ENCODE measurements around the gene RIMKLA. TPM values are rescaled to one million over a fixed set of nuclear protein-coding genes. Genes with fewer than 3 reads are reported as not detected.

The RIMKLA gene
- total and polyA plus RNA-seq, 2 of the 13 experiments (the other 11 are each of a cell fraction or from before 2014, with no cell fraction given) = 2.5 to 3.8 TPM

DNA sequence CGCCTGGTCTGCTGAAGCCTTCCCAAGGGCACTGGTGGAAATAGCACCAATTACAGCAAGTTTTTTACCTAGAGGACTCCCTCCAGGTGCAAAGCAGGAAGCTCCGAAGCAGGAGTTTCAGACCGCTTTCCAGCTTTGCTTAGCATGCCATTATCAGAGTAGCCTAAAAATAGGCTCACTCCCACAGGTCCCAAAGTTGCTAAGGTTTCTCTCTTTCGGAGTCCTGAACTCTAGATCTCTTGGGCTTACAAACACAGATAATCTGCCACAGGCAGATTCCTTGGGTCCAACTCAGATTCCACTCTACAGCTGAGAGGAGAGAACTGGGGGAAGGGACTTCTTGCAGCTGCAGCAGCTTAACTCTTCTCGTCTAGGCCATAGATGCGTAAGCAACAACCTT, 52.8 kb downstream of the RIMKLA start (continued):
- TF ChIP-seq ZNF577 (CRISPR knock-in tag; IDR thresholded peaks at IDR 0.05; ENCODE audit: borderline replicate concordance, low read depth) = no peak
- no peak for TF ChIP-seq MEF2D (CRISPR knock-in tag; IDR thresholded peaks at IDR 0.05)
- TF ChIP-seq, protein P1, sequence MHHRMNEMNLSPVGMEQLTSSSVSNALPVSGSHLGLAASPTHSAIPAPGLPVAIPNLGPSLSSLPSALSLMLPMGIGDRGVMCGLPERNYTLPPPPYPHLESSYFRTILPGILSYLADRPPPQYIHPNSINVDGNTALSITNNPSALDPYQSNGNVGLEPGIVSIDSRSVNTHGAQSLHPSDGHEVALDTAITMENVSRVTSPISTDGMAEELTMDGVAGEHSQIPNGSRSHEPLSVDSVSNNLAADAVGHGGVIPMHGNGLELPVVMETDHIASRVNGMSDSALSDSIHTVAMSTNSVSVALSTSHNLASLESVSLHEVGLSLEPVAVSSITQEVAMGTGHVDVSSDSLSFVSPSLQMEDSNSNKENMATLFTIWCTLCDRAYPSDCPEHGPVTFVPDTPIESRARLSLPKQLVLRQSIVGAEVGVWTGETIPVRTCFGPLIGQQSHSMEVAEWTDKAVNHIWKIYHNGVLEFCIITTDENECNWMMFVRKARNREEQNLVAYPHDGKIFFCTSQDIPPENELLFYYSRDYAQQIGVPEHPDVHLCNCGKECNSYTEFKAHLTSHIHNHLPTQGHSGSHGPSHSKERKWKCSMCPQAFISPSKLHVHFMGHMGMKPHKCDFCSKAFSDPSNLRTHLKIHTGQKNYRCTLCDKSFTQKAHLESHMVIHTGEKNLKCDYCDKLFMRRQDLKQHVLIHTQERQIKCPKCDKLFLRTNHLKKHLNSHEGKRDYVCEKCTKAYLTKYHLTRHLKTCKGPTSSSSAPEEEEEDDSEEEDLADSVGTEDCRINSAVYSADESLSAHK (CRISPR knock-in tag; IDR thresholded peaks at IDR 0.05; ENCODE audit: borderline replicate concordance) = no peak
- no peak for TF ChIP-seq REPIN1 (CRISPR knock-in tag; IDR thresholded peaks at IDR 0.05; ENCODE audit: borderline replicate concordance, low read depth)

DNA sequence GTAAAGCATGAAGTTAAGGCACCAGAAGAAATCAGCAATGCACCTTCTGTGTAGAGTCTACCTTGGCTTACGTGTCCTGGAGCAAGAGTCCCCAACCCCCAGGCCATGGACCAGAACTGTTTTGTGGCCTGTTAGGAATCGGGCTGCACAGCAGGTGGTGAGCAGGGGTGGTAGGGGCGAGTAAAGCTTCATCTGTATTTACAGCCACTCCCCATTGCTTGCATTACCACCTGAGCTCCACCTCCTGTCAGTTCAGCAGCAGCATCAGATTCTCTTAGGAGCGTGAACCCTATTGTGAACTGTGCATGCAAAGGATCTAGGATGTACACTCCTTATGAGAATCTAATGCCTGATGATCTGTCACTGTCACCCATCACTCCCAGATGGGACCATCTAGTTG, 53.7 kb downstream of the RIMKLA start:
- BruUV-seq (replicated peaks) = no TSS peak
- DNase-seq (ENCODE audit: low spot score) (no peak), FAIRE-seq (no peak), ATAC-seq (no peak)
- Histone ChIP-seq H3K4me1 (ENCODE audit: insufficient read depth, low read length) (peaks cover 39% of the 10 kb centered on the region), H3K4me3 (replicated peaks in 1 of 3; ENCODE audit: insufficient read depth in 1 of 3, low read depth in 2 of 3, low read length in 3 of 3) (no peak overlapping the region), H3K27me3 (ENCODE audit: control insufficient read depth in 1 of 2, insufficient read depth in 2 of 2, low read length in 2 of 2) (no peaks in the 10 kb centered on the region), H3K27ac (ENCODE audit: extremely low read length, insufficient read depth, low read length) (no peak overlapping the region), H3K9ac (ENCODE audit: insufficient read depth, low read depth, low read length) (no peak overlapping the region), H3K9me3 (ENCODE audit: low read length) (no peaks in the 10 kb centered on the region), H3K36me3 (replicated peaks in 1 of 2; ENCODE audit: control insufficient read depth in 1 of 2, insufficient read depth in 2 of 2, low read length in 2 of 2) (no peaks in the 10 kb centered on the region), H4K20me1 (ENCODE audit: insufficient read depth, low read length) (no peaks in the 10 kb centered on the region), H2AFZ (ENCODE audit: low read length) (no peak overlapping the region), H3K79me2 (ENCODE audit: insufficient read depth, low read length) (no peaks in the 10 kb centered on the region), H3K4me2 (ENCODE audit: low read depth, low read length) (no peak overlapping the region)
- in situ Hi-C loops (cut with HindIII; ENCODE audit: extremely low pct_ligation_motif_present, low pct_unique_long_range_greater_than_20kb) (no loop called here), intact Hi-C loops (cut with micrococcal nuclease; ENCODE audit: unreplicated experiment) (no loop called here)
- ChIA-PET POLR2A (no interaction called here), CTCF (ENCODE audit: low intra/inter-chr PET ratio, low total read pairs) (no interaction called here)
- TF ChIP-seq ZNF768 (CRISPR knock-in tag; IDR thresholded peaks at IDR 0.05) (0 out of 2 replicates have a peak, but pooled peaks have one; percentile 15), ZNF777 (CRISPR knock-in tag; IDR thresholded peaks at IDR 0.05) (no peak), MIXL1 (CRISPR knock-in tag; IDR thresholded peaks at IDR 0.05) (no peak), ZNF775 (CRISPR knock-in tag; IDR thresholded peaks at IDR 0.05; ENCODE audit: borderline replicate concordance) (no peak), GFI1 (CRISPR knock-in tag; IDR thresholded peaks at IDR 0.05; ENCODE audit: borderline replicate concordance) (no peak), SNRNP70 (IDR thresholded peaks at IDR 0.05; ENCODE audit: low read depth, low read length) (no peak)
- TF ChIP-seq, protein P2, sequence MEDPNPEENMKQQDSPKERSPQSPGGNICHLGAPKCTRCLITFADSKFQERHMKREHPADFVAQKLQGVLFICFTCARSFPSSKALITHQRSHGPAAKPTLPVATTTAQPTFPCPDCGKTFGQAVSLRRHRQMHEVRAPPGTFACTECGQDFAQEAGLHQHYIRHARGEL (CRISPR knock-in tag; IDR thresholded peaks at IDR 0.05) = no peak
- TF ChIP-seq, protein P3, sequence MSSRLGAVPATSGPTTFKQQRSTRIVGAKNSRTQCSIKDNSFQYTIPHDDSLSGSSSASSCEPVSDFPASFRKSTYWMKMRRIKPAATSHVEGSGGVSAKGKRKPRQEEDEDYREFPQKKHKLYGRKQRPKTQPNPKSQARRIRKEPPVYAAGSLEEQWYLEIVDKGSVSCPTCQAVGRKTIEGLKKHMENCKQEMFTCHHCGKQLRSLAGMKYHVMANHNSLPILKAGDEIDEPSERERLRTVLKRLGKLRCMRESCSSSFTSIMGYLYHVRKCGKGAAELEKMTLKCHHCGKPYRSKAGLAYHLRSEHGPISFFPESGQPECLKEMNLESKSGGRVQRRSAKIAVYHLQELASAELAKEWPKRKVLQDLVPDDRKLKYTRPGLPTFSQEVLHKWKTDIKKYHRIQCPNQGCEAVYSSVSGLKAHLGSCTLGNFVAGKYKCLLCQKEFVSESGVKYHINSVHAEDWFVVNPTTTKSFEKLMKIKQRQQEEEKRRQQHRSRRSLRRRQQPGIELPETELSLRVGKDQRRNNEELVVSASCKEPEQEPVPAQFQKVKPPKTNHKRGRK (CRISPR knock-in tag; IDR thresholded peaks at IDR 0.05) = no peak
- TF ChIP-seq, protein P4, sequence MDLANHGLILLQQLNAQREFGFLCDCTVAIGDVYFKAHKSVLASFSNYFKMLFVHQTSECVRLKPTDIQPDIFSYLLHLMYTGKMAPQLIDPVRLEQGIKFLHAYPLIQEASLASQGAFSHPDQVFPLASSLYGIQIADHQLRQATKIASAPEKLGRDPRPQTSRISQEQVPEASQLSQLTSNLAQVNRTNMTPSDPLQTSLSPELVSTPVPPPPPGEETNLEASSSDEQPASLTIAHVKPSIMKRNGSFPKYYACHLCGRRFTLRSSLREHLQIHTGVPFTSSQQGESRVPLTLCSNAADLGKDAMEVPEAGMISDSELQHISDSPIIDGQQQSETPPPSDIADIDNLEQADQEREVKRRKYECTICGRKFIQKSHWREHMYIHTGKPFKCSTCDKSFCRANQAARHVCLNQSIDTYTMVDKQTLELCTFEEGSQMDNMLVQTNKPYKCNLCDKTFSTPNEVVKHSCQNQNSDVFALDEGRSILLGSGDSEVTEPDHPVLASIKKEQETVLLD (CRISPR knock-in tag; IDR thresholded peaks at IDR 0.05; ENCODE audit: low read depth) = no peak
- WGBS (ENCODE audit: low lambda C conversion rate) = 25% methylated on average over 1 of the region's 4 CpGs

All from HepG2 (cell line).